IMR-90 (cell line): Measurements from ENCODE around the gene PIP5K1B. TPM values are rescaled to one million over a fixed set of nuclear protein-coding genes. Genes with fewer than 3 reads are reported as not detected.

ENCODE experiments used
- ATAC-seq: fragments of 200-7000 bp; cut with Tn5 transposase; 2 replicates; pipeline ENCODE4 v1.9.1; 2020; ENCODE audit warnings: low read depth, mild to moderate bottlenecking, moderate library complexity
- BruUV-seq: library from RNA; stranded (reverse); fragments of 400-500 nt; replicated peaks from 2 replicates; lab custom pipeline; 2021; lab: Mats Ljungman, UMichigan
- CTCF ChIA-PET: fragments of 300-600 bp; formaldehyde crosslinking; extraction: SDS; loops from one replicate; lab custom pipeline; 2021; ENCODE audit warnings: antibody characterized with exemption; lab: Yijun Ruan, JAX
- POLR2A ChIA-PET: fragments of 300-600 bp; sonication (Branson Sonifier 250); formaldehyde crosslinking; loops from one replicate; lab custom pipeline; 2022; ENCODE audit warnings: antibody characterized with exemption; ENCODE audit not compliant: unreplicated experiment; lab: Charles Lee
- DNase-seq: peaks from one replicate; pipeline ENCODE4 v3.0.0; 2013
- H2AFZ ChIP-seq: replicated peaks from 2 replicates; pipeline ENCODE3; 2013; ENCODE audit warnings: low read length, mild to moderate bottlenecking; ENCODE audit not compliant: poor library complexity
- H2AK5ac ChIP-seq: 2 replicates; pipeline ENCODE4 v1.6.1; 2013; ENCODE audit warnings: low read depth, low read length, inconsistent platforms
- H2AK9ac ChIP-seq: replicated peaks from 2 replicates; pipeline ENCODE3; 2013; ENCODE audit warnings: mild to moderate bottlenecking, low read depth, low read length, moderate library complexity; ENCODE audit not compliant: poor library complexity
- H2BK120ac ChIP-seq: 2 replicates; pipeline ENCODE4 v1.6.1; 2013; ENCODE audit warnings: low read depth, low read length, inconsistent platforms
- H2BK15ac ChIP-seq: 3 replicates; pipeline ENCODE4 v1.6.1; 2013; ENCODE audit warnings: low read depth, low read length, inconsistent platforms
- H2BK20ac ChIP-seq: 2 replicates; pipeline ENCODE4 v1.6.1; 2013; ENCODE audit warnings: low read depth, mild to moderate bottlenecking, inconsistent platforms, low read length, moderate library complexity
- H2BK5ac ChIP-seq: 2 replicates; pipeline ENCODE4 v1.6.1; 2013; ENCODE audit warnings: mild to moderate bottlenecking, low read depth, low read length, inconsistent platforms; ENCODE audit not compliant: poor library complexity, severe bottlenecking
- H3K14ac ChIP-seq: replicated peaks from 2 replicates; pipeline ENCODE4 v1.6.1; 2013; ENCODE audit warnings: low read depth, low read length, inconsistent platforms
- H3K18ac ChIP-seq: 2 replicates; pipeline ENCODE4 v1.6.1; 2013; ENCODE audit warnings: low read depth, low read length, control low read depth
- H3K23ac ChIP-seq: 2 replicates; pipeline ENCODE4 v1.6.1; 2013; ENCODE audit warnings: low read depth, low read length, inconsistent platforms
- H3K27ac ChIP-seq: 2 replicates; pipeline ENCODE4 v1.5.1; 2013; ENCODE audit warnings: mild to moderate bottlenecking, control low read depth, low read length; ENCODE audit not compliant: insufficient read depth
- H3K27me3 ChIP-seq: 2 replicates; pipeline ENCODE4 v1.6.1; 2013; ENCODE audit warnings: low read length; ENCODE audit not compliant: control insufficient read depth, insufficient read depth
- H3K36me3 ChIP-seq: 2 replicates; pipeline ENCODE4 v1.6.1; 2013; ENCODE audit warnings: low read length, mixed read lengths; ENCODE audit not compliant: control insufficient read depth, insufficient read depth
- H3K4ac ChIP-seq: 2 replicates; pipeline ENCODE4 v1.6.1; 2013; ENCODE audit warnings: low read depth, low read length, inconsistent platforms
- H3K4me1 ChIP-seq: 2 replicates; pipeline ENCODE4 v1.6.1; 2013; ENCODE audit warnings: low read length, mixed read lengths; ENCODE audit not compliant: control insufficient read depth, insufficient read depth
- H3K4me2 ChIP-seq: 2 replicates; pipeline ENCODE4 v1.6.1; 2013; ENCODE audit warnings: low read depth, mild to moderate bottlenecking, control low read depth, low read length, moderate library complexity
- H3K4me3 ChIP-seq: 2 replicates; pipeline ENCODE4 v1.5.1; 2013; ENCODE audit warnings: low read depth, mild to moderate bottlenecking, control low read depth, low read length, moderate library complexity; ENCODE audit not compliant: insufficient read depth
- H3K56ac ChIP-seq: 2 replicates; pipeline ENCODE4 v1.6.1; 2013; ENCODE audit warnings: low read length, inconsistent platforms; ENCODE audit not compliant: insufficient read depth; ENCODE audit errors: extremely low read depth
- H3K79me1 ChIP-seq, 2 experiments: 2 replicates each; pipeline ENCODE4 v1.6.1; 2013; ENCODE audit warnings: low read length in 2 of 2, inconsistent platforms in 1 of 2, low read depth in 1 of 2
- H3K9ac ChIP-seq: 2 replicates; pipeline ENCODE4 v1.6.1; 2013; ENCODE audit warnings: low read depth, low read length, control low read depth
- H3K9me1 ChIP-seq: 2 replicates; pipeline ENCODE4 v1.6.1; 2013; ENCODE audit warnings: low read length, inconsistent platforms; ENCODE audit not compliant: insufficient read depth
- H3K9me3 ChIP-seq: 2 replicates; pipeline ENCODE4 v1.6.1; 2013; ENCODE audit warnings: low read length; ENCODE audit not compliant: control insufficient read depth, insufficient read depth
- H4K20me1 ChIP-seq: 2 replicates; pipeline ENCODE4 v1.6.1; 2013; ENCODE audit warnings: low read length, inconsistent platforms; ENCODE audit not compliant: insufficient read depth
- H4K5ac ChIP-seq: 2 replicates; pipeline ENCODE4 v1.6.1; 2013; ENCODE audit warnings: mild to moderate bottlenecking, low read depth, low read length, control low read depth
- H4K8ac ChIP-seq, 2 experiments: 2 replicates each; pipeline ENCODE4 v1.6.1; 2013; ENCODE audit warnings: low read depth in 2 of 2, low read length in 2 of 2, control low read depth in 1 of 2, inconsistent platforms in 1 of 2
- H4K91ac ChIP-seq: 2 replicates; pipeline ENCODE4 v1.6.1; 2013; ENCODE audit warnings: low read depth, low read length, inconsistent platforms; ENCODE audit not compliant: insufficient read depth
- MAFK ChIP-seq: IDR thresholded peaks from 2 replicates; pipeline ENCODE4 v1.6.1; 2012; ENCODE audit warnings: low read depth, low read length, improper control_type of control experiment
- MAZ ChIP-seq: IDR thresholded peaks from 2 replicates; pipeline ENCODE4 v1.6.1; 2012; ENCODE audit warnings: low read depth, mild to moderate bottlenecking, low read length, improper control_type of control experiment, moderate library complexity, borderline replicate concordance
- MXI1 ChIP-seq: IDR thresholded peaks from 2 replicates; pipeline ENCODE4 v1.6.1; 2012; ENCODE audit warnings: low read depth, mild to moderate bottlenecking, low read length, moderate library complexity, borderline replicate concordance
- RCOR1 ChIP-seq: IDR thresholded peaks from 2 replicates; pipeline ENCODE4 v1.6.1; 2012; ENCODE audit warnings: mild to moderate bottlenecking, low read length, improper control_type of control experiment; ENCODE audit not compliant: insufficient replicate concordance
- RFX5 ChIP-seq: IDR thresholded peaks from 2 replicates; pipeline ENCODE4 v1.8.0; 2012; ENCODE audit warnings: low read depth, mild to moderate bottlenecking, low read length, moderate library complexity
- SMC3 ChIP-seq: fragments of 150-350 bp; IDR thresholded peaks from 2 replicates; pipeline ENCODE4 v1.6.1; 2016; ENCODE audit warnings: low read depth, mild to moderate bottlenecking, antibody characterized with exemption, low read length, moderate library complexity
- USF2 ChIP-seq: fragments of 150-350 bp; IDR thresholded peaks from 2 replicates; pipeline ENCODE4 v1.6.1; 2017; ENCODE audit warnings: mild to moderate bottlenecking, antibody characterized with exemption, low read length, low read depth
- WGBS, 2 experiments: methylation state at CpG; one replicate each; pipeline versions ENCODE4 v1.1.5 to v1.1.7; 2013; ENCODE audit warnings: missing lambda C conversion rate in 2 of 2; ENCODE audit not compliant: insufficient read length in 1 of 2; ENCODE audit errors: extremely low coverage in 2 of 2; 5-methylcytosine and 5-hydroxymethylcytosine counted together
- dilution Hi-C: fragments of 300-500 bp; cut with HindIII; formaldehyde crosslinking; loops from one replicate; pipeline ENCODE4 v1.14.3; 2018; ENCODE audit warnings: low sequenced_read_pairs; ENCODE audit not compliant: unreplicated experiment
- in situ Hi-C: fragments of 300-500 bp; cut with MboI; formaldehyde crosslinking; loops from 3 replicates; pipeline ENCODE4 v1.14.3; 2019; ENCODE audit warnings: low sequenced_read_pairs, inconsistent platforms, mixed read lengths
- intact Hi-C: fragments of 100-400 bp; cut with micrococcal nuclease; formaldehyde crosslinking; loops from 2 replicates; pipeline ENCODE4 v1.10.0; 2022
- polyA plus RNA-seq, 3 experiments: library from polyadenylated mRNA; depleted of rRNA; stranded (reverse); fragments of >200 nt; gene quantifications; 2 replicates each; pipeline ENCODE4 v1.2.3, GENCODE V29; 2012; ENCODE audit warnings: low replicate concordance in 1 of 3
- total RNA-seq: library from RNA; depleted of rRNA; stranded (reverse); fragments of >200 nt; gene quantifications from 2 replicates; pipeline ENCODE4 v1.2.3, GENCODE V29; 2012
- TF ChIP-seq, protein P1 (sequence below): fragments of 150-350 bp; IDR thresholded peaks from 2 replicates; pipeline ENCODE4 v1.6.1; 2016; ENCODE audit warnings: low read depth, mild to moderate bottlenecking, low read length, moderate library complexity, borderline replicate concordance
- TF ChIP-seq, protein P2 (sequence below): conservative IDR thresholded peaks from 2 replicates; pipeline ENCODE4 v1.5.1; 2012; ENCODE audit warnings: mild to moderate bottlenecking, low read depth, low read length, improper control_type of control experiment

Gene PIP5K1B
- total and polyA plus RNA-seq, 2 of the 4 experiments (the other 2 are of a cell fraction): not detected

GRCh38 chr9:68978066-68978465, 273.0 kb downstream of the PIP5K1B start:
- Histone ChIP-seq H2AFZ (no peak overlapping the region), H2BK5ac (no peak overlapping the region), H4K91ac (no peak overlapping the region)

More at GRCh38 chr9:68978066-68978465, 273.0 kb downstream of the PIP5K1B start:
- H4K8ac ChIP-seq: no peak overlapping the region
- no peak overlapping the region for H3K4me3 ChIP-seq
- CTCF ChIA-PET: no interaction called here
- no peak overlapping the region for H2AK5ac ChIP-seq
- intact Hi-C loops (loop anchor here (2.0 kb wide), 1 partner anchor 21 kb away; no protein-coding TSS in a partner anchor), dilution Hi-C loops (no loop called here), in situ Hi-C loops (no loop called here)
- no peak overlapping the region for H2BK15ac ChIP-seq
- H3K4me1 ChIP-seq: no peaks in the 10 kb centered on the region
- H3K27me3 ChIP-seq: peaks cover 4% of the 10 kb centered on the region
- no peak overlapping the region for H3K18ac ChIP-seq
- no peak overlapping the region for H3K4me2 ChIP-seq
- no peak overlapping the region for H3K23ac ChIP-seq
- no peaks in the 10 kb centered on the region for H3K9me3 ChIP-seq
- no peak overlapping the region for H2AK9ac ChIP-seq
- DNase-seq (no peak), ATAC-seq (no peak)
- no TSS peak for BruUV-seq
- H2BK120ac ChIP-seq: no peak overlapping the region
- H4K20me1 ChIP-seq: no peaks in the 10 kb centered on the region
- no peak overlapping the region for H2BK20ac ChIP-seq
- H4K5ac ChIP-seq: no peak overlapping the region
- H3K14ac ChIP-seq: no peak overlapping the region
- H3K79me1 ChIP-seq: no peaks in the 10 kb centered on the region
- no peaks in the 10 kb centered on the region for H3K36me3 ChIP-seq
- no peak overlapping the region for H3K27ac ChIP-seq
- TF ChIP-seq, protein P1, sequence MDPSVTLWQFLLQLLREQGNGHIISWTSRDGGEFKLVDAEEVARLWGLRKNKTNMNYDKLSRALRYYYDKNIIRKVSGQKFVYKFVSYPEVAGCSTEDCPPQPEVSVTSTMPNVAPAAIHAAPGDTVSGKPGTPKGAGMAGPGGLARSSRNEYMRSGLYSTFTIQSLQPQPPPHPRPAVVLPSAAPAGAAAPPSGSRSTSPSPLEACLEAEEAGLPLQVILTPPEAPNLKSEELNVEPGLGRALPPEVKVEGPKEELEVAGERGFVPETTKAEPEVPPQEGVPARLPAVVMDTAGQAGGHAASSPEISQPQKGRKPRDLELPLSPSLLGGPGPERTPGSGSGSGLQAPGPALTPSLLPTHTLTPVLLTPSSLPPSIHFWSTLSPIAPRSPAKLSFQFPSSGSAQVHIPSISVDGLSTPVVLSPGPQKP: no peak
- TF ChIP-seq RCOR1: no peak
- TF ChIP-seq RFX5: no peak
- no peak for TF ChIP-seq MAZ
- TF ChIP-seq MXI1: no peak
- TF ChIP-seq SMC3: no peak
- TF ChIP-seq, protein P2, sequence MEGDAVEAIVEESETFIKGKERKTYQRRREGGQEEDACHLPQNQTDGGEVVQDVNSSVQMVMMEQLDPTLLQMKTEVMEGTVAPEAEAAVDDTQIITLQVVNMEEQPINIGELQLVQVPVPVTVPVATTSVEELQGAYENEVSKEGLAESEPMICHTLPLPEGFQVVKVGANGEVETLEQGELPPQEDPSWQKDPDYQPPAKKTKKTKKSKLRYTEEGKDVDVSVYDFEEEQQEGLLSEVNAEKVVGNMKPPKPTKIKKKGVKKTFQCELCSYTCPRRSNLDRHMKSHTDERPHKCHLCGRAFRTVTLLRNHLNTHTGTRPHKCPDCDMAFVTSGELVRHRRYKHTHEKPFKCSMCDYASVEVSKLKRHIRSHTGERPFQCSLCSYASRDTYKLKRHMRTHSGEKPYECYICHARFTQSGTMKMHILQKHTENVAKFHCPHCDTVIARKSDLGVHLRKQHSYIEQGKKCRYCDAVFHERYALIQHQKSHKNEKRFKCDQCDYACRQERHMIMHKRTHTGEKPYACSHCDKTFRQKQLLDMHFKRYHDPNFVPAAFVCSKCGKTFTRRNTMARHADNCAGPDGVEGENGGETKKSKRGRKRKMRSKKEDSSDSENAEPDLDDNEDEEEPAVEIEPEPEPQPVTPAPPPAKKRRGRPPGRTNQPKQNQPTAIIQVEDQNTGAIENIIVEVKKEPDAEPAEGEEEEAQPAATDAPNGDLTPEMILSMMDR: no peak
- TF ChIP-seq MAFK: no peak
- TF ChIP-seq USF2: no peak
- POLR2A ChIA-PET: no interaction called here
- H3K9ac ChIP-seq: no peak overlapping the region
- H3K4ac ChIP-seq: no peak overlapping the region
- no peak overlapping the region for H3K56ac ChIP-seq
- WGBS, 2 experiments: no CpG with 5 or more reads among the region's 4 CpGs
- H3K9me1 ChIP-seq: no peaks in the 10 kb centered on the region
